ENCODE measurements around the gene DUSP22.

- TF ChIP-seq EP300 (IDR thresholded peaks at IDR 0.05) (no peak), POLR2AphosphoS5 (IDR thresholded peaks at IDR 0.05) (no peak)
- TF ChIP-seq, protein P1, sequence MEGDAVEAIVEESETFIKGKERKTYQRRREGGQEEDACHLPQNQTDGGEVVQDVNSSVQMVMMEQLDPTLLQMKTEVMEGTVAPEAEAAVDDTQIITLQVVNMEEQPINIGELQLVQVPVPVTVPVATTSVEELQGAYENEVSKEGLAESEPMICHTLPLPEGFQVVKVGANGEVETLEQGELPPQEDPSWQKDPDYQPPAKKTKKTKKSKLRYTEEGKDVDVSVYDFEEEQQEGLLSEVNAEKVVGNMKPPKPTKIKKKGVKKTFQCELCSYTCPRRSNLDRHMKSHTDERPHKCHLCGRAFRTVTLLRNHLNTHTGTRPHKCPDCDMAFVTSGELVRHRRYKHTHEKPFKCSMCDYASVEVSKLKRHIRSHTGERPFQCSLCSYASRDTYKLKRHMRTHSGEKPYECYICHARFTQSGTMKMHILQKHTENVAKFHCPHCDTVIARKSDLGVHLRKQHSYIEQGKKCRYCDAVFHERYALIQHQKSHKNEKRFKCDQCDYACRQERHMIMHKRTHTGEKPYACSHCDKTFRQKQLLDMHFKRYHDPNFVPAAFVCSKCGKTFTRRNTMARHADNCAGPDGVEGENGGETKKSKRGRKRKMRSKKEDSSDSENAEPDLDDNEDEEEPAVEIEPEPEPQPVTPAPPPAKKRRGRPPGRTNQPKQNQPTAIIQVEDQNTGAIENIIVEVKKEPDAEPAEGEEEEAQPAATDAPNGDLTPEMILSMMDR (IDR thresholded peaks at IDR 0.05) = no peak
Observed at GRCh38 chr6:307065-307814, 15.0 kb downstream of the DUSP22 start.

Measured in stomach (tissue), 4 donors.